Testis (tissue), 2 donors: ENCODE data around the gene APOD.
"Not testable (repeated sequence)": the region's sequence is repeated elsewhere in the genome, so short reads cannot be mapped to it uniquely, and the experiment has no call there.

ENCODE experiments used
- CTCF ChIP-seq, 3 experiments: fragments of 450-650 bp in 2 of 3; fragments of 200-600 bp in 1 of 3; sonication (generic) in 1 of 3; IDR thresholded peaks; one replicate each; pipeline ENCODE4 v1.5.1; 2016 to 2019; ENCODE audit warnings: antibody characterized with exemption in 3 of 3, mild to moderate bottlenecking in 2 of 3, moderate library complexity in 1 of 3
- POLR2A ChIP-seq: fragments of 450-650 bp; IDR thresholded peaks from one replicate; pipeline ENCODE4 v1.6.1; 2017; ENCODE audit warnings: antibody characterized with exemption, mild to moderate bottlenecking, moderate library complexity

GRCh38 chr3:195632501-195633185, 48.9 kb upstream of the APOD start:
- not testable (repeated sequence) for TF ChIP-seq CTCF (IDR thresholded peaks at IDR 0.05); POLR2A
